ENCODE data around the gene GAS5. TPM values are rescaled to one million over a fixed set of nuclear protein-coding genes. Genes with fewer than 3 reads are reported as not detected.

The GAS5 gene
- total RNA-seq, result 505 and 652 TPM in 2 replicates

GRCh38 chr1:173867753-173868265, at the start of gene GAS5:
Gene GAS5 (minus strand): TSS chr1:173867989.

GRCh38 chr1:173917149-173917548, 49.4 kb upstream of the GAS5 start, which contains the start of gene SERPINC1:
Gene SERPINC1 (minus strand): TSS chr1:173917327. CDS start chr1:173917259, 68 bp downstream.

GRCh38 chr1:173868266-173869020, 654 bp upstream of the GAS5 start, which contains the start of gene ZBTB37:
Gene ZBTB37 (plus strand): TSS chr1:173868380. CDS start chr1:173870226, 1,846 bp downstream.

GRCh38 chr1:173824315-173825081, 43.3 kb downstream of the GAS5 start, which contains the start of the genes CENPL and DARS2:
Gene CENPL (minus strand): TSS chr1:173824883. CDS start chr1:173811299, 13,584 bp downstream.
Gene DARS2 (plus strand): TSS chr1:173824673. CDS start chr1:173825230, 557 bp downstream.

Other genes with a start within 250 kb of the GAS5 start
- not detected in 2 replicates for gene TEX50, start 232.7 kb downstream of the GAS5 start, total RNA-seq
- not detected in 2 replicates for gene ANKRD45, start 198.1 kb downstream of the GAS5 start, total RNA-seq
- gene KLHL20, start 153.0 kb downstream of the GAS5 start, total RNA-seq, result 19.5 and 22.3 TPM in 2 replicates
- gene DARS2, start 43.3 kb downstream of the GAS5 start, total RNA-seq, result 10.9 and 11.9 TPM in 2 replicates
- gene CENPL, start 43.1 kb downstream of the GAS5 start, total RNA-seq, result 4.4 and 10.4 TPM in 2 replicates
- gene ZBTB37, start 391 bp upstream of the GAS5 start, total RNA-seq, result 3.4 and 3.6 TPM in 2 replicates
- gene SERPINC1, start 49.3 kb upstream of the GAS5 start, total RNA-seq, result not detected in 2 replicates
- gene RC3H1, start 154.4 kb upstream of the GAS5 start, total RNA-seq, result 11.2 and 15.0 TPM in 2 replicates